22Rv1 (cell line): Measurements from ENCODE around the gene IFT122.
"Not testable (repeated sequence)": the region's sequence is repeated elsewhere in the genome, so short reads cannot be mapped to it uniquely, and the experiment has no call there.

Experiments
- H3K27ac ChIP-seq: fragments of 450-650 bp; 2 replicates; pipeline ENCODE4 v1.5.1; 2017
- CTCF ChIP-seq: fragments of 450-650 bp; IDR thresholded peaks from 2 replicates; pipeline ENCODE4 v1.5.1; 2017; ENCODE audit warnings: mild to moderate bottlenecking
- ZFX ChIP-seq: fragments of 450-650 bp; IDR thresholded peaks from 2 replicates; pipeline ENCODE4 v1.6.1; 2017; ENCODE audit warnings: antibody characterized with exemption, borderline replicate concordance

Gene IFT122

GRCh38 chr3:129439817-129440617 is at the start of gene IFT122, which contains the start of gene MBD4:
Gene IFT122 (plus strand): TSS chr3:129440224. CDS start chr3:129440331, 107 bp downstream.
Gene MBD4 (minus strand): TSS chr3:129439948. CDS start chr3:129439833, 115 bp downstream.
- H3K27ac ChIP-seq: peak within 1 kb of the TSS; percentile 94
- no peak for TF ChIP-seq ZFX
- no peak for TF ChIP-seq CTCF

- H3K27ac ChIP-seq: not testable (repeated sequence)
These were observed 48.4 kb upstream of the IFT122 start for GRCh38 chr3:129391583-129391982.

- H3K27ac ChIP-seq: not testable (repeated sequence)
These were observed 47.7 kb upstream of the IFT122 start for GRCh38 chr3:129392106-129392887.

- H3K27ac ChIP-seq: no peak overlapping the region
- TF ChIP-seq ZFX: no peak
These were observed 46.8 kb upstream of the IFT122 start for GRCh38 chr3:129393271-129393670.

GRCh38 chr3:129393760-129394564 is 46.1 kb upstream of the IFT122 start:
- not testable (repeated sequence) for H3K27ac ChIP-seq

GRCh38 chr3:129398803-129399144 is 41.2 kb upstream of the IFT122 start:
- TF ChIP-seq ZFX: no peak
- no peak for TF ChIP-seq CTCF
- peak overlapping the region; percentile 88 for H3K27ac ChIP-seq

GRCh38 chr3:129399145-129399894 is 40.7 kb upstream of the IFT122 start:
- peak overlapping the region; percentile 88 for H3K27ac ChIP-seq

GRCh38 chr3:129399895-129400357 is 40.1 kb upstream of the IFT122 start:
- TF ChIP-seq CTCF (peak; percentile 55), ZFX (no peak)
- H3K27ac ChIP-seq: peak overlapping the region; percentile 88

More at GRCh38 chr3:129399145-129399894, 40.7 kb upstream of the IFT122 start:
- peak; percentile 93 for TF ChIP-seq CTCF
- TF ChIP-seq ZFX: no peak
